Measurements from ENCODE around the gene BRME1.

BRME1 gene

GRCh38 chr19:13883516-13884064 is 22.3 kb downstream of the BRME1 start:
- TF ChIP-seq CTCF (IDR thresholded peaks at IDR 0.05; ENCODE audit: low read depth, low read length): no peak
- no peak overlapping the region for H3K4me3 ChIP-seq (replicated peaks in 1 of 2; ENCODE audit: low read depth in 2 of 2, low read length in 2 of 2)

DNA sequence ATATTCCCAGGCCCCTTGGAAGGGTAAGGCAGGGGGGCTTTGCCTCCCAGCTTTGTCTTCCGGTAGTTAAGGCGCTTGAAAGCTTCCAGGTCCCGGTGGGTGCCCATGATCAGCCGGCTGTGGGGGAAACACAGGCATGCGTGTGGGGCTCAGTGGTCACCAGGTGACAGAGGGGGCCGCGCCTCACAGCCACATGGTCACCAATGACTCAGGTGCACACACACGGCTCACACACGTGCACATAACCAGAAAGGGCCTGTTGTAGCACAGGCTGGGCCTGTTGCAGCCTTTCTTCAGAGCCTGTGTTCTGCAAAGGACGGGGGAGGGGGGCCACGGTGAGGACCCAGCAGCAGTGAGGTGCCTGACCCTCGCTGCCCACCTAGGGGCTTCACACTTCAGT is 23.1 kb downstream of the BRME1 start:
- TF ChIP-seq CTCF (IDR thresholded peaks at IDR 0.05; ENCODE audit: low read depth, low read length): no peak
- no peak for DNase-seq (ENCODE audit: low read depth in 2 of 2)
- H3K4me3 ChIP-seq (replicated peaks in 1 of 2; ENCODE audit: low read depth in 2 of 2, low read length in 2 of 2): no peak overlapping the region

More at GRCh38 chr19:13883516-13884064, 22.3 kb downstream of the BRME1 start:
- no peak for DNase-seq (ENCODE audit: low read depth in 2 of 2)

- no peak for DNase-seq (ENCODE audit: low read depth in 2 of 2)
- no peak for TF ChIP-seq CTCF (IDR thresholded peaks at IDR 0.05; ENCODE audit: low read depth, low read length)
- H3K4me3 ChIP-seq (replicated peaks in 1 of 2; ENCODE audit: low read depth in 2 of 2, low read length in 2 of 2): no peak overlapping the region
Observed at GRCh38 chr19:13882419-13882795, 23.5 kb downstream of the BRME1 start.

DNA sequence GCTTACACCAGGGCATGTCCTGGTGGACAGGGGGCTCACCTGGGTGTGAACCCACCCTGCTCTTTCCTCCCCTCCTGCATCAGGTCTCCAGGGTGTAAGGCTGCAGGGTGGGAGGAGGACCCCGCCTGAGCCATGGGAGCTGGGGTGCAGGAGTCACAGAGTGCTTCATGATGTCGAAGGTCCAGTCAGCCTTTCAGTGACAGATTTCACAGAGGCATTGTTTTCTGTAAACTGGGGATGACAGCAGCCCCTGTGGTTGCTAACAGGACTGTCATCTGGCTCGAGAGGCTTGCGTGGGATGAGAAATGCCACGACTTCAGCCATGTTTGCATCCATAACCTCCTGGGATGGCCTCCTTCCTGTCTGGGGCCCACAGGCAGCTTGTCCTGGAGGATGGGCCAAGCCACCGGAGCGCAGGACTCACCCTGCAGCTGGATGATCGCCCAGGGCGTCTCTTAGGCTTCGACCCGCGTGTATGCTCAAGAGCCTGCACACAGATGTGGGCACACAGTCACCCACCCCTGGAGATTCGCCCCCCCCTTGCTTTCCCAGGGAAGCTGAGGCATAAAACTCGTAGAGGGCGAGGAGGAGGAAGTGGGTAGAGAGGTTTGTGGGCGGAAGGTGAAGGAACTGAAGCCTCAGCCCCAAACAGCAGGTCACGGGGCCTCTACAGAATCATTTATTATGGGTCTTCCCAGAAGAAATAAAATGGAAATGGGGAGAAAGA is 24.1 kb downstream of the BRME1 start:
- DNase-seq (ENCODE audit: low read depth in 2 of 2): peak; percentile 42 to 46
- TF ChIP-seq CTCF (IDR thresholded peaks at IDR 0.05; ENCODE audit: low read depth, low read length): no peak
- H3K4me3 ChIP-seq (replicated peaks in 1 of 2; ENCODE audit: low read depth in 2 of 2, low read length in 2 of 2): no peak overlapping the region

DNA sequence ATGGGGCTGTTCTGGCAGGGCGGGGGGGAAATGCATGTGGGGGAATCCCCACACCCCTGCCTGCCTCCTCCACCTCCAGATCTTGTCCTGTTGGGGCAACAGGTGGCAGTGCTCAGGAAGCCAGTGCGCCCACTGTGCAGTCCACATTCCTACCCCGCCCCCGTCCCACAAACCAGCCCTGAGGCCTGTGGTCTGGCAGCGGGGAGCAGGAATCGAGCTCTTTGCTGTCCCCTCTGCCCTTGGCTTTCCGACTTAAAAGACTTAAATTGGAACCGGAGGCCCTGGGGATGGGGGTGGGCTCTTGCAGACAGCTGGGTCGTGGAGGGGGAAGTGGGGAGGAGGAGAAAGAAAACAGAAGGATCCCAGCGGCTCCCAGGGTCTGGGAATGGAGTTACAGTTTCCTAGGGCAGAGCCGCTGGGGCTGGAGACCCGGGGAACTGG is 24.6 kb downstream of the BRME1 start:
- H3K4me3 ChIP-seq (replicated peaks in 1 of 2; ENCODE audit: low read depth in 2 of 2, low read length in 2 of 2): no peak overlapping the region
- no peak for TF ChIP-seq CTCF (IDR thresholded peaks at IDR 0.05; ENCODE audit: low read depth, low read length)
- peak in 1 of 2 donors; percentile 19 for DNase-seq (ENCODE audit: low read depth in 2 of 2)

GRCh38 chr19:13880059-13881043 is 25.6 kb downstream of the BRME1 start:
- peak; percentile 97 for DNase-seq (ENCODE audit: low read depth in 2 of 2)
- TF ChIP-seq CTCF (IDR thresholded peaks at IDR 0.05; ENCODE audit: low read depth, low read length): peak; percentile 99
- H3K4me3 ChIP-seq (replicated peaks in 1 of 2; ENCODE audit: low read depth in 2 of 2, low read length in 2 of 2): peak overlapping the region; percentile 26 to 27

Measured in cardiac fibroblast (primary cell).